ENCODE data around the gene ZNF365. TPM values are rescaled to one million over a fixed set of nuclear protein-coding genes. Genes with fewer than 3 reads are reported as not detected.
A peak's percentile ranks its signal among the peaks of the same experiment; 100 is the strongest.

Gene ZNF365
- total RNA-seq, 1 experiment from 2014 or later: 1.8 TPM

DNA sequence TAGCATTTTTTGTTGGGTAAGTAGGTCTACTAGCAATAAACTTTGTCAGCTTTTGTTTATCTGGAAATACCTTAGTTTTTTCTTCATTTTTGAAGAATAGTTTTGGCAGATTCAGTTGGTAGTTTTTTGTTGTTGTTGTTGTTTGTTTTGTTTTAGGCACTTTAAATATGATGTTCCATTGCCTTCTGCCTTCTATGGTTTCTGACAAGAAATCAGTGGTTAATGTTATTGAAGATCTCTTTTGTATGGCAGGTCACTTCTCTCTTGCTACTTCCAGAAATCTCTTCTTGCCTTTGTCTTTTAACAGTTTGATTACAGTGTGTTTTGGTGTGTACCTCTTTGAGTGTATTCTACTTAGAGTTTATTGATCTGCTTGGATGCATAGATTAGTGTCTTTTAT lies 41.8 kb upstream of the ZNF365 start:
- H3K27me3 ChIP-seq (ENCODE audit: insufficient read depth, low read length): no peaks in the 10 kb centered on the region
- TF ChIP-seq ZNF274 (IDR thresholded peaks at IDR 0.05; ENCODE audit: low read depth, low read length) (no peak), CBX3 (IDR thresholded peaks at IDR 0.05; ENCODE audit: low read depth) (peak; percentile 48; the same call in 1 of the 2 replicates)
- no TSS peak for BruUV-seq (replicated peaks)

GRCh38 chr10:62333135-62333889 lies 40.9 kb upstream of the ZNF365 start:
- Histone ChIP-seq H3K9me2 (ENCODE audit: insufficient read depth) (no peaks in the 10 kb centered on the region), H2AFZ (ENCODE audit: low read depth, low read length, poor library complexity, severe bottlenecking) (no peak overlapping the region), H3K27ac (ENCODE audit: low read depth, low read length) (no peak overlapping the region), H3K4me2 (ENCODE audit: low read length) (no peak overlapping the region), H3K79me2 (ENCODE audit: insufficient read depth, low read length) (no peaks in the 10 kb centered on the region), H3K9ac (ENCODE audit: low read length) (no peak overlapping the region), H3K36me3 (ENCODE audit: control insufficient read depth in 1 of 2, insufficient read depth in 2 of 2, low read length in 2 of 2) (no peaks in the 10 kb centered on the region), H4K20me1 (ENCODE audit: insufficient read depth) (no peaks in the 10 kb centered on the region), H3K4me1 (ENCODE audit: control insufficient read depth in 1 of 2, insufficient read depth in 2 of 2, low read length in 2 of 2) (0 out of 4 replicates have a peak, but pooled peaks cover 0 to 3% of the 10 kb centered on the region in 2 experiments), H3K4me3 (replicated peaks in 1 of 2; ENCODE audit: low read depth in 1 of 2, low read length in 2 of 2) (no peak overlapping the region), H3K9me3 (ENCODE audit: control insufficient read depth in 1 of 2, insufficient read depth in 1 of 2, low read depth in 1 of 2, low read length in 2 of 2) (peaks cover 6 to 9% of the 10 kb centered on the region in 2 experiments; a peak in 3 of 4 replicates), H3K27me3 (ENCODE audit: insufficient read depth, low read length) (no peaks in the 10 kb centered on the region)
- ChIA-PET RAD21 (ENCODE audit: low non-redundant PET in 1 of 2, low total read pairs in 2 of 2, uncharacterized antibody in 2 of 2, unreplicated experiment in 2 of 2) (no interaction called here), POLR2A (no interaction called here), CTCF (no interaction called here)
- intact Hi-C loops (cut with micrococcal nuclease): no loop called here
- ATAC-seq (no peak), DNase-seq (ENCODE audit: low read depth, low spot score) (no peak)
- no TSS peak for BruUV-seq (replicated peaks)
- TF ChIP-seq, protein P1, sequence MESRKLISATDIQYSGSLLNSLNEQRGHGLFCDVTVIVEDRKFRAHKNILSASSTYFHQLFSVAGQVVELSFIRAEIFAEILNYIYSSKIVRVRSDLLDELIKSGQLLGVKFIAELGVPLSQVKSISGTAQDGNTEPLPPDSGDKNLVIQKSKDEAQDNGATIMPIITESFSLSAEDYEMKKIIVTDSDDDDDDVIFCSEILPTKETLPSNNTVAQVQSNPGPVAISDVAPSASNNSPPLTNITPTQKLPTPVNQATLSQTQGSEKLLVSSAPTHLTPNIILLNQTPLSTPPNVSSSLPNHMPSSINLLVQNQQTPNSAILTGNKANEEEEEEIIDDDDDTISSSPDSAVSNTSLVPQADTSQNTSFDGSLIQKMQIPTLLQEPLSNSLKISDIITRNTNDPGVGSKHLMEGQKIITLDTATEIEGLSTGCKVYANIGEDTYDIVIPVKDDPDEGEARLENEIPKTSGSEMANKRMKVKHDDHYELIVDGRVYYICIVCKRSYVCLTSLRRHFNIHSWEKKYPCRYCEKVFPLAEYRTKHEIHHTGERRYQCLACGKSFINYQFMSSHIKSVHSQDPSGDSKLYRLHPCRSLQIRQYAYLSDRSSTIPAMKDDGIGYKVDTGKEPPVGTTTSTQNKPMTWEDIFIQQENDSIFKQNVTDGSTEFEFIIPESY (IDR thresholded peaks at IDR 0.05; ENCODE audit: extremely low read depth, insufficient replicate concordance, low read length): no peak
- TF ChIP-seq POLR2A (IDR thresholded peaks at IDR 0.05; ENCODE audit: borderline replicate concordance, extremely low read depth, insufficient read depth, insufficient read length): no peak
- TF ChIP-seq SRF (IDR thresholded peaks at IDR 0.05; ENCODE audit: low read depth): no peak
- no peak for TF ChIP-seq CBX3 (IDR thresholded peaks at IDR 0.05; ENCODE audit: low read depth)
- TF ChIP-seq JUND (IDR thresholded peaks at IDR 0.05): no peak
- TF ChIP-seq, protein P2, sequence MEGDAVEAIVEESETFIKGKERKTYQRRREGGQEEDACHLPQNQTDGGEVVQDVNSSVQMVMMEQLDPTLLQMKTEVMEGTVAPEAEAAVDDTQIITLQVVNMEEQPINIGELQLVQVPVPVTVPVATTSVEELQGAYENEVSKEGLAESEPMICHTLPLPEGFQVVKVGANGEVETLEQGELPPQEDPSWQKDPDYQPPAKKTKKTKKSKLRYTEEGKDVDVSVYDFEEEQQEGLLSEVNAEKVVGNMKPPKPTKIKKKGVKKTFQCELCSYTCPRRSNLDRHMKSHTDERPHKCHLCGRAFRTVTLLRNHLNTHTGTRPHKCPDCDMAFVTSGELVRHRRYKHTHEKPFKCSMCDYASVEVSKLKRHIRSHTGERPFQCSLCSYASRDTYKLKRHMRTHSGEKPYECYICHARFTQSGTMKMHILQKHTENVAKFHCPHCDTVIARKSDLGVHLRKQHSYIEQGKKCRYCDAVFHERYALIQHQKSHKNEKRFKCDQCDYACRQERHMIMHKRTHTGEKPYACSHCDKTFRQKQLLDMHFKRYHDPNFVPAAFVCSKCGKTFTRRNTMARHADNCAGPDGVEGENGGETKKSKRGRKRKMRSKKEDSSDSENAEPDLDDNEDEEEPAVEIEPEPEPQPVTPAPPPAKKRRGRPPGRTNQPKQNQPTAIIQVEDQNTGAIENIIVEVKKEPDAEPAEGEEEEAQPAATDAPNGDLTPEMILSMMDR (IDR thresholded peaks at IDR 0.05 in 2 of 3, conservative IDR thresholded peaks at IDR 0.05 in 1 of 3; ENCODE audit: borderline replicate concordance in 1 of 3, insufficient read depth in 1 of 3, low read depth in 2 of 3, low read length in 2 of 3): no peak
- TF ChIP-seq TCF7L2 (IDR thresholded peaks at IDR 0.05; ENCODE audit: borderline replicate concordance, extremely low read depth, insufficient read depth, insufficient read length): no peak
- no peak for TF ChIP-seq SP1 (IDR thresholded peaks at IDR 0.05; ENCODE audit: low read depth)
- no peak for TF ChIP-seq MAX (IDR thresholded peaks at IDR 0.05)
- TF ChIP-seq EGR1 (IDR thresholded peaks at IDR 0.05; ENCODE audit: low read depth): no peak
- no peak for TF ChIP-seq POLR2AphosphoS5 (IDR thresholded peaks at IDR 0.05; ENCODE audit: low read depth, low read length)
- no peak for TF ChIP-seq CEBPB (IDR thresholded peaks at IDR 0.05; ENCODE audit: low read depth)
- TF ChIP-seq YY1 (IDR thresholded peaks at IDR 0.05; ENCODE audit: extremely low read depth, insufficient replicate concordance, low read depth, low read length): no peak
- TF ChIP-seq ELF1 (IDR thresholded peaks at IDR 0.05; ENCODE audit: borderline replicate concordance, low read depth): no peak

More for the DNA sequence above, 41.8 kb upstream of the ZNF365 start:
- ChIA-PET POLR2A (no interaction called here), RAD21 (ENCODE audit: low non-redundant PET in 1 of 2, low total read pairs in 2 of 2, uncharacterized antibody in 2 of 2, unreplicated experiment in 2 of 2) (no interaction called here), CTCF (no interaction called here)
- Histone ChIP-seq H2AFZ (ENCODE audit: low read depth, low read length, poor library complexity, severe bottlenecking) (no peak overlapping the region), H3K79me2 (ENCODE audit: insufficient read depth, low read length) (no peaks in the 10 kb centered on the region), H3K27ac (ENCODE audit: low read depth, low read length) (no peak overlapping the region), H3K9ac (ENCODE audit: low read length) (no peak overlapping the region), H3K4me3 (replicated peaks in 1 of 2; ENCODE audit: low read depth in 1 of 2, low read length in 2 of 2) (no peak overlapping the region), H3K36me3 (ENCODE audit: control insufficient read depth in 1 of 2, insufficient read depth in 2 of 2, low read length in 2 of 2) (no peaks in the 10 kb centered on the region), H3K4me2 (ENCODE audit: low read length) (no peak overlapping the region), H4K20me1 (ENCODE audit: insufficient read depth) (no peaks in the 10 kb centered on the region), H3K9me3 (ENCODE audit: control insufficient read depth in 1 of 2, insufficient read depth in 1 of 2, low read depth in 1 of 2, low read length in 2 of 2) (peaks cover 6 to 9% of the 10 kb centered on the region in 2 experiments; a peak in 3 of 4 replicates), H3K9me2 (ENCODE audit: insufficient read depth) (no peaks in the 10 kb centered on the region), H3K4me1 (ENCODE audit: control insufficient read depth in 1 of 2, insufficient read depth in 2 of 2, low read length in 2 of 2) (0 out of 4 replicates have a peak, but pooled peaks cover 0 to 3% of the 10 kb centered on the region in 2 experiments)
- DNase-seq (ENCODE audit: low read depth, low spot score) (no peak), ATAC-seq (no peak)
- intact Hi-C loops (cut with micrococcal nuclease): no loop called here

Measured in HCT116 (cell line).